Measurements from ENCODE around the gene EWSR1. TPM values are rescaled to one million over a fixed set of nuclear protein-coding genes. Genes with fewer than 3 reads are reported as not detected.

EWSR1 gene
- total and polyA plus RNA-seq, 2 experiments from 2014 or later = 154 to 210 TPM

DNA sequence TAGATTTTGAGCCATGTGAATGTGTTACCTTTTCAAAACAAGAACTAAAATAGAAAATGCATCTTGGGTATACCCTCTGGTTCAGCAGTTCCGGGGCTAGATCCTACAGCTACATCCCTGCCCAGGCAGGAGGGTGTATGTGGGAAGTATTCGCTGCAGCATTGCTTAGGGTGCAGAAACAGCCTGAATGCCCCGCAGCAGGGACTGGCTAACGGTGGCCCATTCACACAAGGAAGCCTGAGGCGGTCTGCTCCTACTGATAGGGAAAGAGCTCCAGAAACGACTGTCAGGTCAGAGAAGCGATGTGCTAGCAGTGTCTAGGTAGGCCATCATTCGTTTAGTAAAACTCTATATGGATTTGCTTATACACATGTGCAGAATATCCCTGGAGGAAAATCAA is 57.3 kb downstream of the EWSR1 start:
- Histone ChIP-seq H3K36me3 (ENCODE audit: low read depth) (no peaks in the 10 kb centered on the region; the same call in 1 of the 2 replicates), H3K27me3 (replicated peaks; ENCODE audit: insufficient read depth) (no peaks in the 10 kb centered on the region), H3K4me3 (no peak overlapping the region), H3K79me2 (ENCODE audit: insufficient read depth) (no peaks in the 10 kb centered on the region), H3K9me2 (ENCODE audit: insufficient read depth) (no peaks in the 10 kb centered on the region), H3K9me3 (ENCODE audit: low read depth) (no peaks in the 10 kb centered on the region), H4K20me1 (ENCODE audit: insufficient read depth) (no peaks in the 10 kb centered on the region), H3K9ac (no peak overlapping the region), H3K27ac (no peak overlapping the region), H3K4me2 (ENCODE audit: unreplicated experiment) (no peak overlapping the region), H3K4me1 (ENCODE audit: insufficient read depth) (no peaks in the 10 kb centered on the region), H3F3A (ENCODE audit: insufficient read depth) (no peaks in the 10 kb centered on the region), H2AFZ (no peak overlapping the region)
- DNase-seq = no peak
- in situ Hi-C loops (cut with MboI) = no loop called here
- WGBS, 2 experiments (ENCODE audit: low coverage in 1 of 2, low lambda C conversion rate in 2 of 2, missing lambda C conversion rate in 2 of 2) = 86 to 91% methylated on average over 8 of the region's 8 CpGs
- no peak for TF ChIP-seq EZH2 (IDR thresholded peaks at IDR 0.05; ENCODE audit: insufficient read depth, poor library complexity, severe bottlenecking)
- TF ChIP-seq EZH2phosphoT487 (IDR thresholded peaks at IDR 0.05; ENCODE audit: insufficient read depth, low read depth) = no peak

DNA sequence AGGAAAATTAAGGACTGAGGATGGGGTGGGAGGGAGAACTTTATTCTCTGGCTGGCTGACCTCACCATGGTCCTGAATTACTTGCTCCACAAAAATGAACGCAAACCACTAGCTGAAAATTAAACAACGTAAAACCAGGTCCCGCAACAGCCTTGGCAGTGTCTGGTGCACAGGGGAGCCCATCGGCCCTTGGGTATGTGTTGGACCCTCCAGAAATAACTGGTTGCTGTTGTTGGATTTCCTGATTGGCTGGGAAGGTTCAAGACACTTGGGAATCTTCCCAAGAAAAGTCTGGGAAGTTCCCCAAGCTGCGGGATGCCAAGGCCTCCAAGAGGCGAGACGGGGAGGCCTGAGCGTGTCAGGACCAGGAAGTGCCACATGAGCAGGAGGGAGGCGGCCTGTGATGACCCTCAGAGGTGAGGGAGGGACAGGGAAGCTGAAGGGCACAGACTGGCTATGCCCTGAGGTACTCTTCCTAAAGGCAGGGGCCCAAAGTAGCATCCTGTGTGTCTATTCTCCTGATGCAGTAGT is 57.8 kb downstream of the EWSR1 start:
- no peaks in the 10 kb centered on the region; the same call in 1 of the 2 replicates for H3K36me3 ChIP-seq (ENCODE audit: low read depth)
- no peaks in the 10 kb centered on the region for H3K9me3 ChIP-seq (ENCODE audit: low read depth)
- H3K79me2 ChIP-seq (ENCODE audit: insufficient read depth) = no peaks in the 10 kb centered on the region
- H2AFZ ChIP-seq = no peak overlapping the region
- no peak for TF ChIP-seq EZH2 (IDR thresholded peaks at IDR 0.05; ENCODE audit: insufficient read depth, poor library complexity, severe bottlenecking)
- no peak for TF ChIP-seq EZH2phosphoT487 (IDR thresholded peaks at IDR 0.05; ENCODE audit: insufficient read depth, low read depth)
- H3K4me1 ChIP-seq (ENCODE audit: insufficient read depth) = no peaks in the 10 kb centered on the region
- 46 to 51% methylated on average over 9 of the region's 9 CpGs for WGBS, 2 experiments (ENCODE audit: low coverage in 1 of 2, low lambda C conversion rate in 2 of 2, missing lambda C conversion rate in 2 of 2)
- H4K20me1 ChIP-seq (ENCODE audit: insufficient read depth) = no peaks in the 10 kb centered on the region
- no peaks in the 10 kb centered on the region for H3K9me2 ChIP-seq (ENCODE audit: insufficient read depth)
- DNase-seq = no peak
- H3K27ac ChIP-seq = no peak overlapping the region
- in situ Hi-C loops (cut with MboI) = no loop called here
- H3K27me3 ChIP-seq (replicated peaks; ENCODE audit: insufficient read depth) = no peaks in the 10 kb centered on the region
- H3F3A ChIP-seq (ENCODE audit: insufficient read depth) = no peaks in the 10 kb centered on the region
- H3K4me2 ChIP-seq (ENCODE audit: unreplicated experiment) = no peak overlapping the region
- H3K9ac ChIP-seq = no peak overlapping the region
- H3K4me3 ChIP-seq = no peak overlapping the region

DNA sequence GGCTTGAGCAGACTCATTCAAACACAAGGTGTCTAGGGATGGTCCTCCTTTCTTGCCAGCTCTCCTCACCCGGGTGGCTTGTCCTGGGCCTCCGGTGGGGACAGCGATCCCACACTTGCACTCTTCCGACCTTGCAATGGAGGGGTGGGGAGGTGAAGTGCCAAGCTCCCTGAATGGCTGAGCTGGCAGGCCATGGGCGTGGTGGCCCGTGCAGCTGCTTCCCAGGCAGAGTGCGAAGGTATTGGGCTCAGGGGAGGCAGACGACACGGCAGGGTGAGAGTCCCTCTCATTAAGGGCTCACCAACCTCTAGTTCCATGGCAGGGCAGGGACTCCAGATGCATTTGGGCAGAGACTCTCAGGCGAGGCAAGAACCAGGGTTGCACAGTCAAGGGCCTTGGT is 58.4 kb downstream of the EWSR1 start:
- no peak overlapping the region for H3K4me3 ChIP-seq
- no peak overlapping the region for H3K27ac ChIP-seq
- H3K9me2 ChIP-seq (ENCODE audit: insufficient read depth) = no peaks in the 10 kb centered on the region
- no peaks in the 10 kb centered on the region for H3K27me3 ChIP-seq (replicated peaks; ENCODE audit: insufficient read depth)
- no peaks in the 10 kb centered on the region for H3K9me3 ChIP-seq (ENCODE audit: low read depth)
- in situ Hi-C loops (cut with MboI) = no loop called here
- H3K4me1 ChIP-seq (ENCODE audit: insufficient read depth) = no peaks in the 10 kb centered on the region
- H3K36me3 ChIP-seq (ENCODE audit: low read depth) = no peaks in the 10 kb centered on the region; the same call in 1 of the 2 replicates
- H3K9ac ChIP-seq = no peak overlapping the region
- H4K20me1 ChIP-seq (ENCODE audit: insufficient read depth) = no peaks in the 10 kb centered on the region
- H3K79me2 ChIP-seq (ENCODE audit: insufficient read depth) = no peaks in the 10 kb centered on the region
- H2AFZ ChIP-seq = no peak overlapping the region
- DNase-seq = no peak
- TF ChIP-seq EZH2phosphoT487 (IDR thresholded peaks at IDR 0.05; ENCODE audit: insufficient read depth, low read depth) = no peak
- TF ChIP-seq EZH2 (IDR thresholded peaks at IDR 0.05; ENCODE audit: insufficient read depth, poor library complexity, severe bottlenecking) = no peak
- no peak overlapping the region for H3K4me2 ChIP-seq (ENCODE audit: unreplicated experiment)
- no peaks in the 10 kb centered on the region for H3F3A ChIP-seq (ENCODE audit: insufficient read depth)
- 97% methylated on average over 10 of the region's 10 CpGs for WGBS, 2 experiments (ENCODE audit: low coverage in 1 of 2, low lambda C conversion rate in 2 of 2, missing lambda C conversion rate in 2 of 2)

DNA sequence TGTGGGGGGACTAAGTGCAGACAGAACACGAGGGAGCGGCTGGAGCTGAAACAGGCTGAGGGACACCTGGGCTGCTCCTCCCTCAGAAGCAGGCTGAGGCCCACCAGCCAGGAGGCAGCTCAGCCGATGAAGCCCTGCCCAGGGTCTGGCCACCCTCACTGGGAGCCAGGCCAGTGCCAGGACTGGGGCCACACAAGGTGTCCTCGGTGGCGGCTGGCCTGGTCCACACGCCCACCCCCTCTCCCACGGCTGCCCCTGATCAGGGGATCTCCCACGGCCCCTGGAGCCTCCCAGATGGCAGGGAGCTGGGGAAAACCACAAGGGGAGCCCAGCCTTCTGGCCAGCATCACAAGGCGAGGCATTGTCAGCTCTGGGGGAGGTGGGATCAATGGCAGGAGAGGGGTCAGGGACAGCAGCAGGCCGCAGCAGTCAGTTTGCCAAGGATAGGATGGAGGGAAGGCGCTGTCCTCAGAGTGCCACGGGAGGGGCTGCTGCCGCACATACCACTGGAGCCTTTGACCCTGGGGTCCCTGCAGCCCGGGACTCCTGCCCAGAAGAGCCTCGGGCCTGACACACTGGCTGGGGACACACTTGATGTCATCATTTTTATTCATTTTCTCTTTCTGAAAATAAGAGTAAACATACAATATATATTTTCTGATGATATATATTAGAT is 59.2 kb downstream of the EWSR1 start:
- DNase-seq = no peak
- no peak overlapping the region for H2AFZ ChIP-seq

More for the DNA sequence above, 59.2 kb downstream of the EWSR1 start:
- no peak for TF ChIP-seq EZH2phosphoT487 (IDR thresholded peaks at IDR 0.05; ENCODE audit: insufficient read depth, low read depth)
- TF ChIP-seq EZH2 (IDR thresholded peaks at IDR 0.05; ENCODE audit: insufficient read depth, poor library complexity, severe bottlenecking) = no peak
- Histone ChIP-seq H3K4me3 (no peak overlapping the region), H3K9ac (no peak overlapping the region), H3F3A (ENCODE audit: insufficient read depth) (no peaks in the 10 kb centered on the region), H4K20me1 (ENCODE audit: insufficient read depth) (no peaks in the 10 kb centered on the region), H3K36me3 (ENCODE audit: low read depth) (no peaks in the 10 kb centered on the region; the same call in 1 of the 2 replicates), H3K9me2 (ENCODE audit: insufficient read depth) (no peaks in the 10 kb centered on the region), H3K27me3 (replicated peaks; ENCODE audit: insufficient read depth) (no peaks in the 10 kb centered on the region), H3K79me2 (ENCODE audit: insufficient read depth) (no peaks in the 10 kb centered on the region), H3K4me1 (ENCODE audit: insufficient read depth) (no peaks in the 10 kb centered on the region), H3K4me2 (ENCODE audit: unreplicated experiment) (no peak overlapping the region), H3K9me3 (ENCODE audit: low read depth) (no peaks in the 10 kb centered on the region), H3K27ac (no peak overlapping the region)
- in situ Hi-C loops (cut with MboI) = no loop called here
- 93 to 98% methylated on average over 13 to 15 of the region's 15 CpGs for WGBS, 2 experiments (ENCODE audit: low coverage in 1 of 2, low lambda C conversion rate in 2 of 2, missing lambda C conversion rate in 2 of 2)

Measured in GM23248 (cell line).